H1 (cell line): ENCODE measurements around the gene KIR3DL3. TPM values are rescaled to one million over a fixed set of nuclear protein-coding genes. Genes with fewer than 3 reads are reported as not detected.

Source experiments
- CTCF ChIA-PET: fragments of 300-600 bp; sonication (Branson Sonifier 250); formaldehyde crosslinking; loops from one replicate; lab custom pipeline; 2021; ENCODE audit not compliant: partially characterized antibody; lab: Charles Lee
- POLR2A ChIA-PET: fragments of 300-600 bp; sonication (Branson Sonifier 250); formaldehyde crosslinking; loops from one replicate; lab custom pipeline; 2021; ENCODE audit warnings: inconsistent platforms; ENCODE audit not compliant: partially characterized antibody; lab: Charles Lee
- DNase-seq, 2 experiments: peaks; one replicate each; pipeline versions ENCODE4 v3.0.0 to v3.0.0-alpha.2; 2010 to 2022; ENCODE audit warnings: low spot score in 2 of 2, low read depth in 1 of 2, mixed read lengths in 1 of 2
- FAIRE-seq: peaks from 2 replicates; lab custom pipeline; 2011; peaks lifted over from hg19 to GRCh38; lab: Jason Lieb, UNC
- H2AFZ ChIP-seq: 2 replicates; pipeline ENCODE4 v1.8.1; 2012; ENCODE audit warnings: low read length, inconsistent platforms
- H2AK5ac ChIP-seq: 2 replicates; pipeline ENCODE4 v1.6.1; 2013; ENCODE audit warnings: low read depth, low read length
- H2BK120ac ChIP-seq: replicated peaks from 2 replicates; pipeline ENCODE3; 2013; ENCODE audit warnings: low read depth, low read length, inconsistent platforms
- H2BK12ac ChIP-seq: 2 replicates; pipeline ENCODE4 v1.6.1; 2013; ENCODE audit warnings: low read depth, low read length
- H2BK15ac ChIP-seq: 2 replicates; pipeline ENCODE4 v1.6.1; 2013; ENCODE audit warnings: low read length
- H2BK20ac ChIP-seq: 2 replicates; pipeline ENCODE4 v1.6.1; 2013; ENCODE audit warnings: low read length
- H2BK5ac ChIP-seq: 2 replicates; pipeline ENCODE4 v1.6.1; 2013; ENCODE audit warnings: low read depth, low read length
- H3K14ac ChIP-seq: 2 replicates; pipeline ENCODE4 v1.6.1; 2013; ENCODE audit warnings: inconsistent platforms; ENCODE audit not compliant: insufficient read length
- H3K18ac ChIP-seq: 2 replicates; pipeline ENCODE4 v1.6.1; 2013; ENCODE audit warnings: low read length; ENCODE audit errors: extremely low read depth
- H3K23ac ChIP-seq: 2 replicates; pipeline ENCODE4 v1.6.1; 2013; ENCODE audit warnings: inconsistent platforms; ENCODE audit not compliant: insufficient read length
- H3K23me2 ChIP-seq: 2 replicates; pipeline ENCODE4 v1.6.1; 2013; ENCODE audit warnings: low read depth, low read length
- H3K27ac ChIP-seq: 2 replicates; pipeline ENCODE4 v1.6.1; 2011; ENCODE audit warnings: low read depth, low read length, inconsistent platforms
- H3K27me3 ChIP-seq, 4 experiments: replicated peaks in 1 of 4; 1 replicate in 1 of 4; 2 replicates in 3 of 4; pipeline versions ENCODE4 v1.6.1 to v1.8.1; 2011 to 2013; ENCODE audit warnings: low read length in 3 of 4, mild to moderate bottlenecking in 3 of 4, inconsistent platforms in 2 of 4, mixed read lengths in 2 of 4, moderate library complexity in 1 of 4; ENCODE audit not compliant: control insufficient read depth in 3 of 4, insufficient read depth in 3 of 4; ENCODE audit errors: extremely low read depth in 1 of 4
- H3K36me3 ChIP-seq, 4 experiments: 2 replicates each; pipeline versions ENCODE4 v1.6.1 to v1.8.1; 2011 to 2013; ENCODE audit warnings: mild to moderate bottlenecking in 4 of 4, low read length in 3 of 4, moderate library complexity in 2 of 4, control low read depth in 1 of 4, inconsistent platforms in 1 of 4; ENCODE audit not compliant: insufficient read depth in 4 of 4, control insufficient read depth in 2 of 4
- H3K4ac ChIP-seq: replicated peaks from 2 replicates; pipeline ENCODE3; 2013; ENCODE audit warnings: low read length, low read depth, mixed read lengths, inconsistent platforms; ENCODE audit not compliant: insufficient read length
- H3K4me1 ChIP-seq, 4 experiments: replicated peaks in 1 of 4; 1 replicate in 1 of 4; 2 replicates in 3 of 4; pipeline versions ENCODE4 v1.6.1 to v1.8.1; 2011 to 2013; ENCODE audit warnings: low read length in 3 of 4, inconsistent platforms in 2 of 4, mixed read lengths in 1 of 4; ENCODE audit not compliant: insufficient read depth in 4 of 4, control insufficient read depth in 3 of 4
- H3K4me2 ChIP-seq, 2 experiments: 2 replicates each; pipeline versions ENCODE4 v1.6.1 to v1.8.1; 2011 to 2013; ENCODE audit warnings: low read depth in 2 of 2, low read length in 2 of 2, control low read depth in 1 of 2, inconsistent platforms in 1 of 2, mild to moderate bottlenecking in 1 of 2; ENCODE audit not compliant: insufficient read depth in 1 of 2
- H3K4me3 ChIP-seq, 4 experiments: fragments of 200-600, 300-600 bp in 1 of 4; sonication (generic), shearing (Covaris generic), sonication (Bioruptor Twin) in 1 of 4; 2 replicates each; pipeline versions ENCODE4 v1.5.1 to v1.8.1; 2011 to 2016; ENCODE audit warnings: low read length in 4 of 4, low read depth in 3 of 4, control low read depth in 2 of 4, inconsistent platforms in 2 of 4, mild to moderate bottlenecking in 2 of 4, mixed read lengths in 1 of 4, moderate library complexity in 1 of 4; ENCODE audit not compliant: insufficient read depth in 2 of 4; ENCODE audit errors: extremely low read depth in 1 of 4
- H3K56ac ChIP-seq: replicated peaks from 2 replicates; pipeline ENCODE3; 2013; ENCODE audit warnings: low read depth, mild to moderate bottlenecking, mixed read lengths, low read length, inconsistent platforms; ENCODE audit not compliant: insufficient read length
- H3K79me1 ChIP-seq: 2 replicates; pipeline ENCODE4 v1.6.1; 2013; ENCODE audit warnings: low read depth, low read length, control low read depth
- H3K79me2 ChIP-seq, 2 experiments: 2 replicates each; pipeline versions ENCODE4 v1.6.1 to v1.8.1; 2012 to 2013; ENCODE audit warnings: low read length in 2 of 2, mild to moderate bottlenecking in 2 of 2, inconsistent platforms in 1 of 2; ENCODE audit not compliant: insufficient read depth in 2 of 2, control insufficient read depth in 1 of 2
- H3K9ac ChIP-seq, 4 experiments: replicated peaks in 1 of 4; 1 replicate in 1 of 4; 2 replicates in 3 of 4; pipeline versions ENCODE4 v1.6.1 to v1.8.1; 2011 to 2013; ENCODE audit warnings: low read depth in 3 of 4, low read length in 3 of 4, control low read depth in 2 of 4, mild to moderate bottlenecking in 2 of 4, moderate library complexity in 2 of 4, inconsistent platforms in 1 of 4; ENCODE audit errors: extremely low read depth in 1 of 4
- H3K9me3 ChIP-seq, 2 experiments: 2 replicates each; pipeline versions ENCODE4 v1.6.1 to v1.8.1; 2012 to 2013; ENCODE audit warnings: mild to moderate bottlenecking in 2 of 2, moderate library complexity in 2 of 2, control low read depth in 1 of 2, inconsistent platforms in 1 of 2, low read depth in 1 of 2, low read length in 1 of 2, mixed read lengths in 1 of 2; ENCODE audit not compliant: insufficient read depth in 2 of 2
- H4K20me1 ChIP-seq, 2 experiments: replicated peaks in 1 of 2; 2 replicates each; pipeline versions ENCODE3 to v1.8.1; 2011 to 2013; ENCODE audit warnings: inconsistent platforms in 2 of 2, low read length in 2 of 2, mild to moderate bottlenecking in 1 of 2; ENCODE audit not compliant: insufficient read depth in 2 of 2, control insufficient read depth in 1 of 2
- H4K5ac ChIP-seq: 2 replicates; pipeline ENCODE4 v1.6.1; 2013; ENCODE audit warnings: low read length, low read depth, mixed read lengths, inconsistent platforms; ENCODE audit not compliant: insufficient read length
- H4K8ac ChIP-seq: 2 replicates; pipeline ENCODE4 v1.8.0; 2013; ENCODE audit warnings: mild to moderate bottlenecking, moderate library complexity, low read length, inconsistent platforms; ENCODE audit not compliant: insufficient read depth; ENCODE audit errors: extremely low read depth
- H4K91ac ChIP-seq: replicated peaks from 2 replicates; pipeline ENCODE3; 2013; ENCODE audit warnings: low read length, mixed read lengths, inconsistent platforms; ENCODE audit not compliant: insufficient read length
- BCL11A ChIP-seq, 2 experiments: IDR thresholded peaks; one replicate each; pipeline ENCODE4 v1.6.1; 2011; ENCODE audit warnings: low read depth in 2 of 2, low read length in 2 of 2, mild to moderate bottlenecking in 2 of 2
- NANOG ChIP-seq: IDR thresholded peaks from 2 replicates; pipeline ENCODE4 v1.6.1; 2011; ENCODE audit warnings: low read length, low read depth, mild to moderate bottlenecking, inconsistent platforms; ENCODE audit not compliant: insufficient read depth, poor library complexity, severe bottlenecking
- SP1 ChIP-seq: IDR thresholded peaks from 2 replicates; pipeline ENCODE4 v1.6.1; 2011; ENCODE audit warnings: low read depth, low read length
- WGBS, 2 experiments: shearing (Covaris generic) in 1 of 2; methylation state at CpG; one replicate each; pipeline versions ENCODE4 v1.1.6 to v1.1.7; 2013 to 2015; ENCODE audit warnings: low lambda C conversion rate in 2 of 2, mixed read lengths in 2 of 2, inconsistent platforms in 1 of 2, low coverage in 1 of 2, missing lambda C conversion rate in 1 of 2; ENCODE audit not compliant: insufficient replicate concordance in 2 of 2, insufficient coverage in 1 of 2, insufficient read length in 1 of 2; ENCODE audit errors: extremely low coverage in 1 of 2, missing lambda C conversion rate in 1 of 2; 5-methylcytosine and 5-hydroxymethylcytosine counted together
- polyA plus RNA-seq, 7 experiments: library from polyadenylated mRNA; depleted of rRNA in 3 of 7; stranded (reverse) in 5 of 7; unstranded in 2 of 7; fragments of >200 nt in 5 of 7; fragments of 200-250 nt in 2 of 7; gene quantifications; 1 replicate in 5 of 7; 2 replicates in 1 of 7; 4 replicates in 1 of 7; pipeline versions ENCODE4 v1.2.1 to v1.2.3, GENCODE V29; 2011 to 2013; ENCODE audit warnings: missing spikeins in 2 of 7, mixed read lengths in 2 of 7
- total RNA-seq: library from RNA; stranded (reverse); fragmentation: NEBNext Ultra II Directional; extraction: Animal tissue kit (Norgen Biotek cat#: 25700); gene quantifications from 2 replicates; pipeline ENCODE4 v1.2.1, GENCODE V29; 2021

The KIR3DL3 gene
- total and polyA plus RNA-seq, 2 of the 8 experiments (the other 6 are each of a cell fraction or from before 2014, with no cell fraction given) = not detected

DNA sequence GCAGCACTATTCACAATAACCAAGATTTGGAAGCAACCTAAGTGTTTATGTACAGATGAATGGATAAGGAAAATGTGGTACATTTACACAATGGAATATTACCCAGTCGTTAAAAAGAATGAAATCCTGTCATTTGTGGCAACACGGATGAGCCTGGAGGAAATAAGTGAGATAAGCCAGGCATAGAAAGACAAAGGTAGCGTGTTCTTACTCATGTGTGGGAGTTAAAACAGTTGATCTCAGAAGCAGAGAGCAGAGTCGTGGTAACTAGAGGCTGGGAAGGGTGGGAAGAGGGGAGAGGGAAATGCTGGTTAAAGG lies 32.0 kb upstream of the KIR3DL3 start:
- Histone ChIP-seq H3K36me3 (no peaks in the 10 kb centered on the region), H3K23ac (no peak overlapping the region), H3K56ac (no peak overlapping the region), H3K9me3 (peaks cover 48 to 71% of the 10 kb centered on the region in 2 experiments), H3K18ac (no peak overlapping the region), H2BK20ac (no peak overlapping the region), H3K4me1 (no peaks in the 10 kb centered on the region), H2BK12ac (no peak overlapping the region), H3K79me2 (no peaks in the 10 kb centered on the region), H4K8ac (no peak overlapping the region), H3K27ac (no peak overlapping the region), H3K79me1 (no peaks in the 10 kb centered on the region), H2AFZ (no peak overlapping the region), H2AK5ac (no peak overlapping the region), H4K5ac (no peak overlapping the region)
- DNase-seq = no peak
- POLR2A ChIA-PET = no interaction called here
- TF ChIP-seq SP1 = no peak
- no peak for TF ChIP-seq NANOG
- no peak for TF ChIP-seq BCL11A (IDR thresholded peaks at IDR 0.05; ENCODE audit: low read depth in 2 of 2, low read length in 2 of 2)
- TF ChIP-seq, all 59 proteins: peak for 0
- H3K4me2 ChIP-seq = no peak overlapping the region
- H3K4ac ChIP-seq = no peak overlapping the region
- no peak overlapping the region for H3K9ac ChIP-seq
- 52% methylated on average over 4 of the region's 4 CpGs; no CpG with 5 or more reads in 1 of the 2 experiments for WGBS, 2 experiments
- no peak overlapping the region for H3K4me3 ChIP-seq
- H3K23me2 ChIP-seq = no peaks in the 10 kb centered on the region
- H3K14ac ChIP-seq = no peak overlapping the region
- CTCF ChIA-PET = no interaction called here
- FAIRE-seq = no peak
- no peak overlapping the region for H2BK120ac ChIP-seq
- H3K27me3 ChIP-seq = no peaks in the 10 kb centered on the region
- H2BK15ac ChIP-seq = no peak overlapping the region
- H4K91ac ChIP-seq = no peak overlapping the region
- H4K20me1 ChIP-seq = no peaks in the 10 kb centered on the region
- no peak overlapping the region for H2BK5ac ChIP-seq
